ENCODE data around the gene DACH1. TPM values are rescaled to one million over a fixed set of nuclear protein-coding genes. Genes with fewer than 3 reads are reported as not detected.
"Not testable (repeated sequence)": the region's sequence is repeated elsewhere in the genome, so short reads cannot be mapped to it uniquely, and the experiment has no call there.

The DACH1 gene
- 2.3 TPM for total RNA-seq
- long read RNA-seq, full-length matches to known transcripts = 9 of 14 reads
- long read RNA-seq, partial matches to known transcripts = 1 of 14 reads
- long read RNA-seq, other reads (novel, unspliced or antisense) = 4 of 14 reads

GRCh38 chr13:71867131-71867814 lies at the start of gene DACH1:
Gene DACH1 (minus strand): TSS chr13:71867204.
- DNase-seq (ENCODE audit: low spot score) = no peak

DNA sequence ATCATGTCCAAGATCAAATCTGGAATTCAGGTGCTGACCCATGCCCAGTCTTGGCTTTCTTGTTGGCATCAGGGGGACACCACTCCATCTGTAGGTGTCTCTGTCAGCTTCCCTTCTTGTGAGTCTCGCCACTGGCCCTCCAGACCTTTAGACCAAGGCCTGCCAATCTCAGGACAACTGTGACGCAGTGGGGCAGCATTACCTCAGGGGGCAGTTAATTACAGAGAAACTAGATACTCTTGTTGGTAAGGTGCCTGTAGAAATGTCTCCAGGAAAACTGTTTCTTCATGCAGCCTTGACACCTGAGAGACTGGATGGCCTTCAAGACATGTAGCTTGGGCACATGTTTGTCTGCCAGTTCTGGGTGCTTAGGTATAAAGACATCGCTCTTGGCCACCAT lies 46.7 kb upstream of the DACH1 start:
- DNase-seq (ENCODE audit: low spot score) = no peak

DNA sequence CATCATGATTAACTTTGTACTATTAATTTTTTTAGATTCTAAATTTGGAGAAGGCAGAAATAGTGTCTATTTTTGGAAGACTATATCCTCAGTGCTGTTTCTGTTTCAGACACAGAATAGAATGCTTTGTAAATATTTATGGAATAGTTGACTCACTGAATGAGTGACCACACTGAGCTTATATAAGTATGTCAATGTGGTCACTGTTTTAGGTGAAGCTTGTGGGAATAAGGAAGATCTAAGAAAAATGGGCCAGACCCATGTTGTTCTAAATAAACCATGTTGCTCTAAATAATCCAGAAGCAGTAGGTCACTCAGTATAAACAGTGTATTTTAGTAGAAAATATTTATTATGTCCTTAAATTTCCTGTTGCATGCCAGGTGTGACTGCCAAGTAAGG lies 45.5 kb upstream of the DACH1 start:
- DNase-seq (ENCODE audit: low spot score) = no peak

DNA sequence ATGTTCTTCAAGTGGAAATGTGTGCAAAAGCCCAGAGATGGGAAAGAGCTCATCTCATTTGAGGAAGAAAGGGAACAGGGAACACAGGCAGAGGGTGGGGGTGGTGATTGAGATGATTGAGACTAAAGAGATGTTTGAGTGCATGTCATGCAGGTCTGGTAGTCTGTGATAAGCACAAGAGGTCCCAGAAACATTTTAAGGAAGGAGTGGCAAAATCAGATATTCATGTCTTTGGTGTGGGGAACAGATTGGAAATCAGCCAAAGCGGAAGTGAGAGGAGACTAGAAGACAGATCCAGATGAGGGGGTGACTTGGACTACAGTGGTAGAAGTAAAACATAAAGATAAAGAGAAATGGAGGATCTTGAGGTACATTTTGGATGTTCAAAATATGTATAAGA lies 39.4 kb upstream of the DACH1 start:
- no peak for DNase-seq (ENCODE audit: low spot score)

DNA sequence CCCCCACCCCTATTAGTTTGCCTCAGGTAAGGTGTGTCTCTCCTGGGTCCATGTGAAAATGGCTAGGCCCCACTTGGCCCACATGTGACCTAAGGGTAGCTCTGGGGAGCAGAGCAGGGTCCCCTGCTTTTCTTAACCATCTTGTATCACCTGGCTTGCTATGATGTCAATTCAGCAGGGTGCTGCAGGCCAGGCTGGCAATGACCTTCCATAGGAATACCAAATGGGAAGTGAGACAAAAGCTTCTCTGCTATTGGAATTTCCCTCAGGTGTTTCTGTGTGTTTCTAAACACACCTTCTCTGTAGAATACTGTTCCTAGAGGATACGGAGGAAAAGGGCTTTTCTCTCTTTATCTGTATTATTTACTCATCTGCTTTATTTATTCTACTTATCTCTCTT lies 35.7 kb upstream of the DACH1 start:
- no peak for DNase-seq (ENCODE audit: low spot score)

DNA sequence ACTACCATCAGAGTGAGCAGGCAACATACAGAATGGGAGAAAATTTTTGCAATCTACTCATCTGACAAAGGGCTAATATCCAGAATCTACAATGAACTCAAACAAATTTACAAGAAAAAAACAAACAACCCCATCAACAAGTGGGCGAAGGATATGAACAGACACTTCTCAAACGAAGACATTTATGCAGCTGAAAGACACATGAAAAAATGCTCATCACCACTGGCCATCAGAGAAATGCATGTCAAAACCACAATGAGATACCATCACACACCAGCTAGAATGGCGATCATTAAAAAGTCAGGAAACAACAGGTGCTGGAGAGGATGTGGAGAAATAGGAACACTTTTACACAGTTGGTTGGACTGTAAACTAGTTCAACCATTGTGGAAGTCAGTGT lies 26.5 kb upstream of the DACH1 start:
- not testable (repeated sequence) for DNase-seq (ENCODE audit: low spot score)

DNA sequence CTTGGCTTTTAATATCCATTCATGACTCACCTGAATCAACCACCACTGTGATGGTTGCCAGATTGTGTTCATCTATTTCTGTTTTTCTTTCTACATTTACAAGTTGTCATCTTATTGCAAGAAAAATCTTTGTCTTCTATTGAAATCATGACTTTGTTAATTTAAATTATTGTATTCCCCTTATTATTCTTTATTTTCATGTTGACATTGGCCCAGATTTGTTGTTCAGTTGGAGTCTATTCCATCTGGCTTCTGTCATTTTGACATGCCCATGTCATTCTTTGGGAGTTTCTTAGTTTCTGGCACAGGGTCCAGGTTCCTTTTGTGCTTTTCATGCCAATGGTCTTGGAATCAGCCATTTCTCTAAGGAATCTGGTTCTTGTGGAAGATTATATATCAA lies 19.9 kb upstream of the DACH1 start:
- DNase-seq (ENCODE audit: low spot score) = no peak

DNA sequence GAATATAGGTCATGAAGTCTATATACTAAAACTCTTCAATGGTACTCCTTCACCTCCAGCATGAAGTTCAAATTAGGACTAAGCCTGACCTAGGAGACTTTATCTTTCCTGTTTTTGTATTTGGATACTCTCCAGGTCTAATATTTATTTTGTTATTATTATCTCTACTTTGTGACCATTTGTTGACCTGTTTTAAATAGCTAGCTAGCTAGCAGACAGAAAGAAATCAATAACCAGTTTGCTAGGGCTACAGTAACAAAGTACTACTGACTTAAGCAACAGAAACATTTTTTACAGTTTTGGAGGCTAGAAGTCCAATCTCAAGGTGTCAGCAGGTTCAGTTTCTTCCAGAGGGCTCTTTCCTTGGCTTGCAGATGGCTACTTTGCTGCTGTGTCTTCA lies 15.1 kb upstream of the DACH1 start:
- no peak for DNase-seq (ENCODE audit: low spot score)

DNA sequence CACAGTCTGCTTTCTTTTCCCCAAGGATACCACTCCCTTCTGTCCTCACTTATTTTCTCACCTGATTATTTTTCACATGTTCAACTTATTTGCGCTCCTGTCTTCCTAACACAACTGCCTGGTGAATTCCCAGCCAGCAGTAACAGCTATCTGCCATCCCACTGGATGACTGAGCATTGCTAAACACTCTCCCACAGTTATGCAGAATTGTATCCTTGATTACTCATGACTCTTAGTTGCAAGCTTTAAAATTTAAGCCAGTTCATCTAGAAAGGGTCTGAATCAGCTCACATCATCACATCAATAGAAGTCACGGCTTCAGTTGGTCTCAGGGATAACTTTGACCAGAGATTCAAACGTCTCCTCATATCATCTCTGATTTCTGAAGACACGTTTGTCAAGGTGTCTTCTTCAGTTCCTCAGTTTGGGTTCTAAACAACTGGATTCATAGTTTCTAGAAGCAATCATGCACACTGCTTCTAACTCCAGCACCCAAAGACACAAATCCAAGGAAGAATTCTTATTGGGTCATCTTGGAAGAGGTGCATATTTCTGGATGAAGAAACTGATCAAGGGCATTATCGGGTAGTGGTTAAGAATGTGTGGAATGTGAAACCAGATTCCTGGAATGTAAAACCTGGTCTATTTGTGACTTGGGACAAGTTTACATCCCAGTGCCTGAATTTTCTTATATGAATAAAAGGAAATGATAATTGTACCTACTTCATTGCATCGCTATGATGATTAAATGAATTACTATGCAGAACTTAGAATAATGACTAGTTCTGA lies 13.9 kb upstream of the DACH1 start:
- DNase-seq (ENCODE audit: low spot score) = no peak

GRCh38 chr13:71879808-71880344 lies 12.9 kb upstream of the DACH1 start:
- DNase-seq (ENCODE audit: low spot score) = no peak

DNA sequence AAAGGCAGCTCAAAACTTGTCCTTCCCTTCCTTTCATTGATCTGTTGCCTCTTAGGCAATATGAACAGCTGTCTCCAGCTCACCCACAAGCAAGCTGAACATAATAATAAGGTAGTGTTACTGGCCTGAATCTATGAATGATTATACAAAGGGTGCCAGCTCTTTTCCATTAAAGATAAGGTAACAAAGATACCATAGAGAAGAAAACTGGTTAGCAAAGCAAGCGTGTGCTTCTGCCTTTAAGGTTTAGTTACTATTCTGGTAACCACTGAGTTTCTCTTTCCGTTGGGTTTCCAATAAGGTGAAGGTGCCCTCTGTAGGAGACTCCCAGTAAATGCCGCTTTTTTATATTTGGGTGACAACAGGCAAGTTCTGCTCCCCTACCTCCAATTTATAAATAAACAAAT lies 12.1 kb upstream of the DACH1 start:
- no peak for DNase-seq (ENCODE audit: low spot score)

DNA sequence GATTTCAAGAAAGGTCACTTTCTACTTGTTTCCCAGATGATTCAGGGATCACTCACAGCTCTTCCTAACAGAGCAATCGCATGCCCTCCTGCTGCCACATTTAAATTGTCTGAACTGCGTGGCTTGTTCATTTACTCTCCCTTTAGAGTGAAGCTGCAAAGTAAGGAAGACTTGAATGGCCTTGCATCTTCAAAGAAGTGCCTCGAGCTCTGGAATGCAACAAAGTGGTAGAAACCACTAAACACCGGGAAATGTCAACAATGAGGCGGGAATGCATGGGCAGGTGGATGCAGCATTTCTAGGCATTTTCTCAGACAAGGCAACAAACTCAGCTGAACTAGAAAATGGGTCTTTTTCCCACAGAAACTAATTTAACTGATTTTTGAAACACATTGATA lies 10.3 kb upstream of the DACH1 start:
- no peak for DNase-seq (ENCODE audit: low spot score)

GRCh38 chr13:71876648-71877255 lies 9.7 kb upstream of the DACH1 start:
- DNase-seq (ENCODE audit: low spot score) = no peak

DNA sequence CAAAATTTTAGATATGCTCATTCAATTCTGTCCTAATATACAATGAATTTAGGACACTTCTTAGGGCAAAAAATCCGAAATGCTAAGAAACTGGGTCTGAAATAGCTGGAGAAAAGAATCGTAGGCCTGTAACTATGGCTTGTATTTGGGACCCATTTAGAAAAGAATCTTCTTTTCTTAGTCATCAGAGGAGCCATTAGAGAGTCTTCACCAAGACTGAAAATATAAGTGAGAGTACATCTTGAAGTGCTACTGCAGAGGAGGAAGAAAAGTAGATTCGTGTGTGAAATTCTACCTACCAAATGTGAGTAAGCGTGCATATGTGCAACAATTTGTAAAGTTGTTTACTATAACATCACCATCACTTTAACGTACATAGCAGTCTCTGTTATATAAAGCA lies 8.8 kb upstream of the DACH1 start:
- DNase-seq (ENCODE audit: low spot score) = no peak

- DNase-seq (ENCODE audit: low spot score) = no peak
Observed at GRCh38 chr13:71874458-71874857, 7.5 kb upstream of the DACH1 start.

GRCh38 chr13:71873418-71874247 lies 6.6 kb upstream of the DACH1 start:
- no peak for DNase-seq (ENCODE audit: low spot score)

GRCh38 chr13:71871844-71872243 lies 4.8 kb upstream of the DACH1 start:
- DNase-seq (ENCODE audit: low spot score) = no peak

GRCh38 chr13:71871176-71871754 lies 4.3 kb upstream of the DACH1 start:
- DNase-seq (ENCODE audit: low spot score) = no peak

- no peak for DNase-seq (ENCODE audit: low spot score)
Observed at GRCh38 chr13:71870100-71870499, 3.1 kb upstream of the DACH1 start.

- DNase-seq (ENCODE audit: low spot score) = no peak
Observed at GRCh38 chr13:71869274-71869673, 2.3 kb upstream of the DACH1 start.
